GM19025 (cell line): Measurements from ENCODE around the gene LRCOL1.

Experiments
- ATAC-seq: cut with Tn5 transposase; IDR thresholded peaks from one replicate; pipeline ENCODE4 v1.9.1; 2021; ENCODE audit warnings: mild to moderate bottlenecking, low read depth, moderate library complexity; ENCODE audit not compliant: unreplicated experiment

LRCOL1 gene

DNA sequence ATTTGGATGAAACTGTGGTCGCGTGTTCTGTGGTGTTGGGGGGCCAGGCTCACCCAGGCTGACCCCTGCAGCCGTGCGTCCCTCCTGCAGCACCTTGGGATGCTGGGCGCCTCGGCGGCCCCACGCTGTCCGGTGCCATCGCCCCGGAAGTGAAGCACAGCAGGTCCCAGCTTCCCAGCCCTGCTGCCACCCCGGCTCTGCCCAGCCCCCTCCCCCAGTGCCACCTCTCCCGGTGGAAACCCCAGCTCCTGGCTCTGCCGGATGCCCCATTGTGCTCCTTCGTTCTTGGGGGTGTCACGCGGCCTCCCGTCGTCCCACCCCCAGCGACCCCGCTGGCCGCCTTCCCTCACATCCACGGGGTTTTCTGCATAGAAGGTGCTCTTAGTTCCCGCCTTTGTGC, 25.2 kb downstream of the LRCOL1 start:
- no peak for ATAC-seq

- ATAC-seq = no peak
These were observed 26.0 kb downstream of the LRCOL1 start for GRCh38 chr12:132584429-132584828.

DNA sequence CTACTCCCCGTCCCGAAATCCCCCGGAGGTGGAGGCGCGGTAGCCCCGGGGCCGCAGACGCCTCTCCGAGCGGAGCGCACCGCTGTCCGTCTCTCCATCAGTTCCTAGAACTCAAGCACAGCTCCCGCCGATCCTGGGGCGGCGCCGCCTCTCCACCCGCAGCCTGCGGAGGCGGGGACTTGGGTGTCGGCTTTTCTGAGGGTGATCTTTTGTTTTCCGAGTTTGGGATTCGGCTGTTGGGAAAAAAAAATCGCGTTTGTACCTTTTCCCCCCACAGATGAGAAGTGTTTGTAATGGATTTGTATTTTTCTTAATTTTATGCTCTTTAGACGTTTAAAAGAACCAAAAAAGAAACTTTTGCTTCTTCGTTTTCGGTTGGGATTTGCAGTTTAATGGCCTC, 26.6 kb downstream of the LRCOL1 start:
- no peak for ATAC-seq

GRCh38 chr12:132583411-132583710, 27.0 kb downstream of the LRCOL1 start:
- no peak for ATAC-seq

GRCh38 chr12:132582582-132583410, 27.6 kb downstream of the LRCOL1 start:
- ATAC-seq = no peak

DNA sequence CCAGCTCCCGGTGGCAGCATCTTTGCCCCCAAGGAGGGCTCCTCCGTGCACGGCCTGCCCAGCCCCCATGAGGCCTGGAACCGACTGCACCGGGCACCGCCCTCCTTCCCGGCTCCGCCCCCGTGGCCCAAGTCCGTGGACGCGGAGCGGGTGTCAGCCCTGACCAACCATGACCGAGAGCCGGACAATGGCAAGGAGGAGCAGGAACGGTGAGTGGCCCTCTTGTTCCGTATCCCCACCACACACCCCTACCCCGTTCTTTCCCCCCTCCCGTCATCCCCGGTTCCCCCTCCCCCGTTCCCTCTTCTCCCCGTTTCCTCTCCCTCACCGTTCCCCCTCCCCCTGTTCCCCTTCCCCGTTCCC, 28.3 kb downstream of the LRCOL1 start:
- ATAC-seq = no peak

DNA sequence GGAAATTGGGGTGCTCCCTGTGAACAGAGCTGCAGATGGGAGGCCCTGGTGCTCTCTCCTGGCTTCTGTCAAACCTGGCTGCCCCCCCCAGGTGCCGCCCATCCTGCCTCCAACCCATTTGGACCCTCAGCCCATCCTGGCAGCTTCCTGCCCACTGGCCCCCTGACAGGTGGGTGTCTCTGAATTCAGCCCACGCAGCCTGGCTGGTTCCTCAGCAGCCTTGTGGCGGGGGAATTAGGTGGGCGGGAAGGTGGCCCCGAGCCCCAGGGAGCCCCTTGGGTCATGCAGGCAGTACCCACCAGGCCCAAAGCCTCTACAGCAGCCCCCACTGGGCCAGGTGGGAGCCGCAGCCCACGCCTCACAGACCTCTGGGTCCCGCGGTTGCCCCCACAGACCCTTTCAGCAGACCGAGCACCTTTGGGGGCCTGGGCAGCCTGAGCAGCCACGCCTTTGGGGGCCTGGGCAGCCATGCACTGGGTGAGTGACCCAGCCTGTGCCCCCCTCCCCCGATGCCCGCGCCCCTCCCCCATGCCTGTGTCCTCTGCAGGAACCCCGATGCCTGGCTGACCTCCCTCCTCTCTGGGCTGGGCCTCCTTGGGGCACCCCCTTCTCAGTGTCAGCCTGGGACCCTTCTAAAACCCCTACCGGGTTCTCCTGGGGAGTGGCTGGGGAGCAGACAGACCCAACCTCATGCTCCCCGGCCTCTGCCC, 28.9 kb downstream of the LRCOL1 start:
- no peak for ATAC-seq

GRCh38 chr12:132580701-132581292, 29.6 kb downstream of the LRCOL1 start:
- ATAC-seq = no peak

DNA sequence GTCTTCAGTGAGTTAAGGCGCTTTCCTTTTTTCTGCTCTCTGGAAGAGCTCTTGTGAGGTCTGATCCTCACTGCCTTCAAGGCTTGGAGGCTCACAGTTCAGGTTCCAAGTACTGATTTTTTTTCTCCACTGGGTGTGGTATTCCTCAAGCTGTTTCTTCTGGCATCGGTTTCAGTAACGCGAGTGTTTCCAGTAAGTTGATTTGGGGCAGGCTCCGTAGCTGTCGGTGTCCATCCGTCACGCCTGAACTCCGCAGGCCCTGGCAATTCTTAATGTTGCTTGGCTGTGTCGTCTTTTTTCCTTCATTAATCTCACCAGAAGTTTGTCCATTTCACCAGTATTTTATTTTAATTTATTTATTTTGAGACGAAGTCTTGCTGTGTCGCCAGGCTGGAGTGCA, 30.6 kb downstream of the LRCOL1 start:
- ATAC-seq = no peak

- no peak for ATAC-seq
These were observed 31.6 kb downstream of the LRCOL1 start for GRCh38 chr12:132578826-132579225.

- ATAC-seq = no peak
These were observed 32.3 kb downstream of the LRCOL1 start for GRCh38 chr12:132578118-132578517.

GRCh38 chr12:132577191-132577920, 33.0 kb downstream of the LRCOL1 start:
- ATAC-seq = no peak

DNA sequence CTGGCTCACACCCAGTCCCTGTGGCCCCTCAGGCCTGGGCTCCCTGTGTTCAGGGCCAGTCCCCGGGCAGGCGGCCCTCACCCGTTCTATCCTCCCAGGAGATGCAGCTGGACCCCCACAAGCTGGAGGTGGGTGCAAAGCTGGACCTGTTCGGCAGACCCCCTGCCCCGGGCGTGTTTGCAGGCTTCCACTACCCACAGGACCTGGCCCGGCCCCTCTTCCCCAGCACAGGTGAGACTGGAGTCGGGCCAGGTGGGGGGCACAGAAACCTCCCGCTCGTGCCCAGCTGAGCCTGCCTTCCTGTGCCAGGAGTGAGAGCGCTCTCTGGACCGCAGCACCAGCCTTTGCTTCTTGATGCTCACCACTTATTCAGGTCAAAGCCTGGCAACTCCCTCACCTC, 33.7 kb downstream of the LRCOL1 start:
- ATAC-seq = no peak

DNA sequence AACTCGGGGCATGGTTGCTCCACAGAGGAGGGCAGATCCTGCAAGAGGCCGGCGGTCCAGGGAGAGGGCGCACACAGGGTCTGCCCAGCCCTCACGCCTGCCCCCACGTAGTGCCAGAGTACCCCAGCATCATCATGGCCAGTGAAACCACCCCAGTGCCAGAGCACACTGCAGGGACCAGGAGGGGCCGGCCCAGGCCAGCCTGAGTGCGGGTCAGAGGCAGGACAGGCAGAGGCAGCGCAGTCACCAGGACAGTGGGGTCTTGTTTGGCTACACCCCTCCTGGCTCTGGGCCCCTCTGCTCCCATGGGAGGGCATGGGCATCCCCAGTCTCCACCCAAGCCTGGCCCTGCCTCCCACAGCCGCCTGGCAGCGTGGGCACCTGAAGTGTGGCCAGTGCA, 34.7 kb downstream of the LRCOL1 start:
- no peak for ATAC-seq

DNA sequence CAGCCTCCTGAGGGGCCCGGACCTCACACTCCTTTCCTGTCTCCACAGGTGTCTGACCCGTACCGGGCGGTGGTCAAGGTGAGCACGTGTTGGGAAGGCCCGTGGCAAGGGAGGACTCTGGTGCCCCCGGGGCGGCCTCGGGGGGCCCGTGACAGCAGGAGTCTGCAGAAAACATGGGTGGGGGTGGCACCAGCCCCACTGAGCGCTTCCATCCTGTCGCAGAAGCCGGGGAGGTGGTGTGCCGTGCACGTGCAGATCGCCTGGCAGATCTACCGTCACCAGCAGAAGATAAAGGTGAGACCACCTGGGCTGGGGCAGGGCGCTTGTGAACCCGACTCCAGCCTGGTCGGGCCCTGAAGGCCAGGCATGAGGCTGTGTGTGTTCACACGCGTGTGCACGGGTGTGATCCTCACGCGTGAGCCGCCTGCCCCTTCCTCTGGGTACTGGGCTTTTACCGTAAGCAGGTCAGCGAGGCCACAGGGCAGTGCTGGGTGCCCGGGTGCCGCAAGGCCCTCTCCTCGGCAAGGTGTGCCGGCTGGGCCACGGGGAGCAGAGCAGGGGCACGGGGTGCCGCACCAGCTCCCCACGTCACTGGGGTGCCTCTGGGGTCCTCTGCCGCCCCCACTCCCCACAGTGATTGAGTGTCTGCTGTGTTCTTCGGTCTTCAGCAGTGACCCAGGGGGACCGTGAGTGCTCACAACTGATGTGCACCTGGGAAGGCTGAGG, 35.9 kb downstream of the LRCOL1 start:
- no peak for ATAC-seq

DNA sequence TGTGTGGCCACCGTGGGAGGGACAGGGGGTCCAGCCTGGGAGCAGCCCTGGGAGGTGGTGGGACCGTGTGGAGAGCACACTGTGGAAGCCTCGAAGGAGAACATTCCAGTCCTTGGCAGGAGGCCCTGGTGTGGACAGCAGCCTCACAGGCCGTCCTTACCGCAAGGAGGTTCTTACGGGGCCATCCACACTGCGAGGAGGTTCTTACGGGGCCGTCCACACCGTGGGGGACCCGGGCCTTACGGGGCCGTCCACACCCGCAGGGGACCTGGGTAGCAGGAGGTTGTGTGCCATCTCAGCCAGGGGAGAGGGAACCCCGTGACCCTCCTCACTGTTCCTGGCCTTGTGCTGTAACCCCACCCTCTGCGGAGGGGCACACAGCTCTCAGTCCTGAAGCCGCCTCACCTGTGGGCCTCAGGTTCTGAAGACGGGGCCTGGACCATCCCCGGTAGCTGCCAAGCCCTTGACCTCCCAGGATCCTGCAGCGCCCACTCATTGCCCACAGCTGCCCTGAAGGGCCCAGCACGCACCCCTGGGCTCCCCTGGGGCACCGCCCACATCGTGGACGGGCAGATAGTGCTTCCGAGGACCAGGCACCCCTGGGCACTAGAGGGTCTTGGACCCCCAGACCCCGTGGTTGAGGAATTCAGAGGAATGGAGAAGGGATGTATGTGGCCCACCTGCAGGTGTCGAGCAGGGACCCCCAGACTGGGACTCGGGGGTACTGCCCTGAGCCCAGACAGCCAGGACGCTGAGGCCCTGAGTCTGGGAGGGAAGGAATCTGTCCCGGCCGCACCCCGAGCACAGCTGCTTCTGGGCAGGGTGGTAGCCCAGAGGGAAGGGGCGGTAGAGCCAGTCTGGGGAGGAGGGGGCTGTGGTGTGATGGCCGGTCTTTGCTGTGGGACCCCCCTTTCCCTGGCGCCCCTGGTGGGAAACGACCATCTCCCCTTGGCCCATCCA, 37.3 kb downstream of the LRCOL1 start:
- ATAC-seq = no peak

DNA sequence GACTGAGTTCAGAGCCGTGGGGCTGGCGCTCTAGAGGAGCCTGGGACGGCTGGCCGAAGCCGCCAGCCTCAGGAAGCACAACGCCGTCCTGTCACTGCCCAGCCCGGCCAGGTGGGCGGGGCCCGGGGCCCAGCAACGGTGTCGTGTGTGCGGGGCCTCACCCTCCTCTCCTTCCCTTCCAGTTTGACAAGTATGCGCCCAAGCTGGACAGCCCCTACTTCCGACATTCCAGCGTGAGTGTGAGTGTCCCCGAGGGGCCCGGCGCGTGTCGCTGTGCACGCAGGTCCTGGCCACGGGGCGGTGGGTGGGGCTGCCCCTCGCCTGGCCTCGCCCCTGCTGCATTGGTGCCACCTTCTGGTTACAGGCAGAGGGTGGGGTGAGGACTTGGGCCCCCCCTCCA, 38.3 kb downstream of the LRCOL1 start:
- ATAC-seq = no peak

- ATAC-seq = no peak
These were observed 38.8 kb downstream of the LRCOL1 start for GRCh38 chr12:132571598-132571997.

GRCh38 chr12:132571051-132571450, 39.3 kb downstream of the LRCOL1 start:
- no peak for ATAC-seq
